GM23248 (cell line): ENCODE results near the gene ZHX3. TPM values are rescaled to one million over a fixed set of nuclear protein-coding genes. Genes with fewer than 3 reads are reported as not detected.

Experiments used
- DNase-seq: peaks from one replicate; pipeline ENCODE4 v3.0.0-alpha.2; 2015
- H2AFZ ChIP-seq: fragments of 200-600 bp; sonication (generic); 2 replicates; pipeline ENCODE4 v1.6.1; 2016; ENCODE audit warnings: antibody characterized with exemption
- H3F3A ChIP-seq: fragments of 200-600 bp; sonication (generic); 2 replicates; pipeline ENCODE4 v1.6.1; 2016; ENCODE audit warnings: mild to moderate bottlenecking, antibody characterized with exemption, mixed run types; ENCODE audit not compliant: insufficient read depth
- H3K27ac ChIP-seq: fragments of 200-600 bp; sonication (generic); 2 replicates; pipeline ENCODE4 v1.5.1; 2016; ENCODE audit warnings: mild to moderate bottlenecking
- H3K27me3 ChIP-seq: fragments of 200-600 bp; sonication (generic); replicated peaks from 2 replicates; pipeline ENCODE4 v1.6.1; 2016; ENCODE audit warnings: mild to moderate bottlenecking; ENCODE audit not compliant: insufficient read depth
- H3K36me3 ChIP-seq: fragments of 200-600 bp; sonication (generic); 2 replicates; pipeline ENCODE4 v1.6.1; 2016; ENCODE audit warnings: low read depth, mild to moderate bottlenecking
- H3K4me1 ChIP-seq: fragments of 200-600 bp; sonication (generic); 2 replicates; pipeline ENCODE4 v1.6.1; 2016; ENCODE audit warnings: mild to moderate bottlenecking; ENCODE audit not compliant: insufficient read depth
- H3K4me2 ChIP-seq: fragments of 200-600 bp; sonication (generic); one replicate; pipeline ENCODE4 v1.6.1; 2016; ENCODE audit warnings: mild to moderate bottlenecking; ENCODE audit not compliant: unreplicated experiment
- H3K4me3 ChIP-seq: fragments of 200-600 bp; sonication (generic); 2 replicates; pipeline ENCODE4 v1.5.1; 2016; ENCODE audit warnings: mild to moderate bottlenecking
- H3K79me2 ChIP-seq: fragments of 200-600 bp; sonication (generic); 2 replicates; pipeline ENCODE4 v1.6.1; 2016; ENCODE audit warnings: mild to moderate bottlenecking; ENCODE audit not compliant: insufficient read depth
- H3K9ac ChIP-seq: fragments of 200-600 bp; sonication (generic); 2 replicates; pipeline ENCODE4 v1.6.1; 2016; ENCODE audit warnings: mild to moderate bottlenecking
- H3K9me2 ChIP-seq: fragments of 200-600 bp; sonication (generic); 2 replicates; pipeline ENCODE4 v1.6.1; 2016; ENCODE audit warnings: mixed run types, mild to moderate bottlenecking, moderate library complexity; ENCODE audit not compliant: insufficient read depth
- H3K9me3 ChIP-seq: fragments of 200-600 bp; sonication (generic); one replicate; pipeline ENCODE4 v1.6.1; 2017; ENCODE audit warnings: low read depth
- H4K20me1 ChIP-seq: fragments of 200-600 bp; sonication (generic); 2 replicates; pipeline ENCODE4 v1.6.0; 2016; ENCODE audit not compliant: insufficient read depth
- EZH2 ChIP-seq: fragments of 200-600 bp; sonication (generic); IDR thresholded peaks from 2 replicates; pipeline ENCODE4 v1.6.1; 2018; ENCODE audit warnings: antibody characterized with exemption, mild to moderate bottlenecking; ENCODE audit not compliant: insufficient read depth, poor library complexity, severe bottlenecking
- EZH2phosphoT487 ChIP-seq: fragments of 200-600 bp; sonication (generic); IDR thresholded peaks from 2 replicates; pipeline ENCODE4 v1.6.1; 2018; ENCODE audit warnings: antibody characterized with exemption, moderate library complexity, mild to moderate bottlenecking, low read depth; ENCODE audit not compliant: insufficient read depth
- WGBS, 2 experiments: methylation state at CpG; one replicate each; pipeline ENCODE4 v1.1.6; 2015 to 2017; ENCODE audit warnings: low lambda C conversion rate in 2 of 2, low coverage in 1 of 2; ENCODE audit errors: missing lambda C conversion rate in 2 of 2; 5-methylcytosine and 5-hydroxymethylcytosine counted together
- in situ Hi-C: fragments of 300-500 bp; cut with MboI; formaldehyde crosslinking; loops from 2 replicates; pipeline ENCODE4 v1.15.0; 2020
- polyA plus RNA-seq: library from polyadenylated mRNA; unstranded; fragments of >200 nt; fragmentation: Nextera tagmentation; extraction: Ambion mirVana; gene quantifications from 2 replicates; pipeline ENCODE4 v1.2.1, GENCODE V29; 2016
- total RNA-seq: library from RNA; depleted of rRNA; stranded (reverse); fragments of >200 nt; shearing (Covaris generic); gene quantifications from 2 replicates; pipeline ENCODE4 v1.2.3, GENCODE V29; 2014

ZHX3 gene
- total and polyA plus RNA-seq, 2 experiments from 2014 or later: 9.8 to 38.5 TPM

- Histone ChIP-seq H3K9ac (no peak overlapping the region), H2AFZ (no peak overlapping the region), H3K4me1 (peaks cover 29% of the 10 kb centered on the region), H3K4me3 (no peak overlapping the region), H3K36me3 (no peaks in the 10 kb centered on the region), H3F3A (peaks cover 49% of the 10 kb centered on the region), H3K9me3 (no peaks in the 10 kb centered on the region), H4K20me1 (peaks cover 18% of the 10 kb centered on the region; the same call in 1 of the 2 replicates), H3K9me2 (no peaks in the 10 kb centered on the region), H3K27ac (no peak overlapping the region), H3K4me2 (no peak overlapping the region), H3K79me2 (peaks cover 98% of the 10 kb centered on the region), H3K27me3 (no peaks in the 10 kb centered on the region)
- 93 to 100% methylated on average over 1 of the region's 1 CpG for WGBS, 2 experiments
- TF ChIP-seq EZH2 (no peak), EZH2phosphoT487 (no peak)
- in situ Hi-C loops: no loop called here
- DNase-seq: no peak
These were observed 13.5 kb downstream of the ZHX3 start for GRCh38 chr20:41304002-41304401.

GRCh38 chr20:41300886-41301285, 16.6 kb downstream of the ZHX3 start:
- in situ Hi-C loops: no loop called here
- H3K9me3 ChIP-seq: no peaks in the 10 kb centered on the region
- H3K27ac ChIP-seq: peak overlapping the region; percentile 40; the same call in 1 of the 2 replicates
- H2AFZ ChIP-seq: no peak overlapping the region
- peaks cover 98% of the 10 kb centered on the region for H3K79me2 ChIP-seq
- no peak for TF ChIP-seq EZH2
- no peak for TF ChIP-seq EZH2phosphoT487
- no peak overlapping the region for H3K9ac ChIP-seq
- no peak overlapping the region for H3K4me2 ChIP-seq
- no peaks in the 10 kb centered on the region for H3K9me2 ChIP-seq
- no peak for DNase-seq
- H3K4me3 ChIP-seq: no peak overlapping the region
- WGBS, 2 experiments: 84 to 88% methylated on average over 4 of the region's 4 CpGs
- peaks cover 25% of the 10 kb centered on the region for H3F3A ChIP-seq
- peaks cover 13% of the 10 kb centered on the region; the same call in 1 of the 2 replicates for H4K20me1 ChIP-seq
- H3K27me3 ChIP-seq: no peaks in the 10 kb centered on the region
- H3K4me1 ChIP-seq: peaks cover 9% of the 10 kb centered on the region
- H3K36me3 ChIP-seq: no peaks in the 10 kb centered on the region

- in situ Hi-C loops: no loop called here
- TF ChIP-seq EZH2 (no peak), EZH2phosphoT487 (no peak)
- peaks cover 13% of the 10 kb centered on the region; the same call in 1 of the 2 replicates for H4K20me1 ChIP-seq
- H3K9me3 ChIP-seq: no peaks in the 10 kb centered on the region
- H3K9me2 ChIP-seq: no peaks in the 10 kb centered on the region
- peak overlapping the region; percentile 40 for H3K27ac ChIP-seq
- 64 to 65% methylated on average over 3 of the region's 3 CpGs for WGBS, 2 experiments
- no peak overlapping the region for H3K4me3 ChIP-seq
- peaks cover 25% of the 10 kb centered on the region for H3F3A ChIP-seq
- peak overlapping the region; percentile 1; the same call in 1 of the 2 replicates for H3K9ac ChIP-seq
- H2AFZ ChIP-seq: no peak overlapping the region
- no peaks in the 10 kb centered on the region for H3K27me3 ChIP-seq
- DNase-seq: no peak
- no peaks in the 10 kb centered on the region for H3K36me3 ChIP-seq
- peaks cover 98% of the 10 kb centered on the region for H3K79me2 ChIP-seq
- H3K4me2 ChIP-seq: no peak overlapping the region
- peaks cover 9% of the 10 kb centered on the region for H3K4me1 ChIP-seq
These were observed 17.1 kb downstream of the ZHX3 start for GRCh38 chr20:41300383-41300782.

- in situ Hi-C loops: no loop called here
- TF ChIP-seq EZH2: no peak
- no peak for TF ChIP-seq EZH2phosphoT487
- Histone ChIP-seq H3K36me3 (no peaks in the 10 kb centered on the region), H3K4me3 (no peak overlapping the region), H3K27ac (peak overlapping the region; percentile 40), H3K4me1 (peaks cover 9% of the 10 kb centered on the region), H4K20me1 (peaks cover 13% of the 10 kb centered on the region; the same call in 1 of the 2 replicates), H3K9ac (peak overlapping the region; percentile 1; the same call in 1 of the 2 replicates), H3F3A (peaks cover 25% of the 10 kb centered on the region), H3K79me2 (peaks cover 98% of the 10 kb centered on the region), H2AFZ (no peak overlapping the region), H3K27me3 (no peaks in the 10 kb centered on the region), H3K9me2 (no peaks in the 10 kb centered on the region), H3K9me3 (no peaks in the 10 kb centered on the region), H3K4me2 (no peak overlapping the region)
- peak; percentile 74 for DNase-seq
- WGBS, 2 experiments: 59 to 61% methylated on average over 3 of the region's 3 CpGs
These were observed 17.6 kb downstream of the ZHX3 start for GRCh38 chr20:41299899-41300298.
